Endothelial cell of hepatic sinusoid (primary cell): Measurements from ENCODE around the gene RAP1B.

ENCODE experiments used
- in situ Hi-C: cut with HindIII; loops from 2 replicates; pipeline ENCODE4 v1.10.0; 2017; ENCODE audit warnings: low sequenced_read_pairs

The RAP1B gene

GRCh38 chr12:68611094-68611805 lies 551 bp downstream of the RAP1B start:
- in situ Hi-C loops = no loop called here

GRCh38 chr12:68611806-68612160 lies 1.1 kb downstream of the RAP1B start:
- in situ Hi-C loops = no loop called here

GRCh38 chr12:68612202-68612601 lies 1.5 kb downstream of the RAP1B start:
- in situ Hi-C loops = no loop called here

- in situ Hi-C loops = no loop called here
Observed at GRCh38 chr12:68612697-68613096, 2.0 kb downstream of the RAP1B start.

DNA sequence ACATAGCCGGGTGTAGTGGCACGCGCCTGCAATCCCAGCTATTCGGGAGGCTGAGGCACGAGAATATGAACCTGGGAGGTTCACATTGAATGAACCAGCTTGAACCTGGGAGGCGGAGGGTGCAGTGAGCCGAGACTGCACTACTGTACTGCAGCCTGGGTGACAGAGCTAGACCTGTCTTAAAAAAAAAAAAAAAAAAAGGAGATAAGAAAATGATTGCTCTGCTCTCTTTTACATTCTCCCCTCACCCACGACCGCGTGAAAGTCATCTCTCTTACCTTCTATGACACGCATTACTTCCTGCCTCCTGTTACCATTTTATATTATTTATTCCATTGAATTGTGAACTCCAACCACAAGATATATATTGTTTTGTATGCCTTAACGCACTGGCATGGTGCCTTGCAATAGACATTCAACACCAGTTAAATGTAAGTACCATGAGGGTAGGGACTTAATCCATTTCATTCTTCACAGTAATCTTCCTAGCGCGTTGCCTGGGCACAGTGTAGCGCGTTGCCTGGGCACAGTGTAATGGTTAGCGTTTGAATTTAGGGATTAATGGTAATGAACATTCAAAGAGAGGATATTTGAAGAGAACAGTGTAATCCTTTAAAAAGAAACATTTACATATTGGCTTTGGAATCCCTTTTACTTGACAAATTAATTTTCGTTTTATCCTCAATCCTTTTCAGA lies 2.7 kb downstream of the RAP1B start:
- in situ Hi-C loops = no loop called here

DNA sequence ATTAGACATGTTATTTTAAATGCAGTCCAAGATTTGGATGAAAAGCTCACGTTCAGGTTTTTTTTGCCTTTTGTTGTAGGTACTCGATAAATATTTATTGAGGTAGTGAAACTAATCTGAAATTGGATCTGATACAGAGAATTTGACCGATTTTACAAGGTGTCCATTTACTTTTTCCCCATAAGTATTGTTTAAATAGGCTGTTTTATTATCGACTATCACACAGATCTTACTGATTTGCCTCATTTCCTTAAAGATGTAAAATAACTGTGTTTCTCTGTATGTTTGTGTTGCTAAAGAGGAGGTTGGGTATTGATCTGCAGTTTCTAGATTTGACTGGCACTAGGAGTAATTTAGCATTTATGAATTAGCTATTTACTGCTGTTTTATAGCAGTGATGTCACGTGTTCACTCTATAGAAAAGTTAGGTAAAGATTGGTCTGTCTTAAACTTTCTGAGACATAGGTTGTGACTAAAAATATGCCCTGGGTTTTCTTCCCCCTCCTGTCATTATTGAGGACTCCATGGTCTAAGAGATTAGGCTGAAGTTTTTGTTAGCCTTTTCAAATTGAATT lies 3.5 kb downstream of the RAP1B start:
- in situ Hi-C loops = no loop called here

DNA sequence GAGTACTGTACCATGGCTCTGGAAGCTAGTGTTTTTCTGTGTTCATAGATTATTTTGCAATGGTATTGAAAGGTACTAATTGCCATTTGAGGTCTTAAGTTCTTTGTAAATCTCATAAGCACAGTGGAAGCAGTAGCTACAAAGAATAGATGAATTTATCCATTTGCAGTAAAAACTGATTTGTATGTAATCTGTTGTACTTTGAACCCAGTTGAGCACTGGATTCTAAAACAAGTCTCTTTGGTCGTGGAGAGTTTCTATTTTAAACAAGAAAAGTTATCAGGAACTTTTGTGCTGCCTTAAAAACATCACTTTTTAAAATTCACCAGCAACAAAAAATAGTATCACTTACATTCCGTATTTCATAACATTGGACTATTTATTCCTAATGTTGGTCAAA lies 4.1 kb downstream of the RAP1B start:
- in situ Hi-C loops = no loop called here

DNA sequence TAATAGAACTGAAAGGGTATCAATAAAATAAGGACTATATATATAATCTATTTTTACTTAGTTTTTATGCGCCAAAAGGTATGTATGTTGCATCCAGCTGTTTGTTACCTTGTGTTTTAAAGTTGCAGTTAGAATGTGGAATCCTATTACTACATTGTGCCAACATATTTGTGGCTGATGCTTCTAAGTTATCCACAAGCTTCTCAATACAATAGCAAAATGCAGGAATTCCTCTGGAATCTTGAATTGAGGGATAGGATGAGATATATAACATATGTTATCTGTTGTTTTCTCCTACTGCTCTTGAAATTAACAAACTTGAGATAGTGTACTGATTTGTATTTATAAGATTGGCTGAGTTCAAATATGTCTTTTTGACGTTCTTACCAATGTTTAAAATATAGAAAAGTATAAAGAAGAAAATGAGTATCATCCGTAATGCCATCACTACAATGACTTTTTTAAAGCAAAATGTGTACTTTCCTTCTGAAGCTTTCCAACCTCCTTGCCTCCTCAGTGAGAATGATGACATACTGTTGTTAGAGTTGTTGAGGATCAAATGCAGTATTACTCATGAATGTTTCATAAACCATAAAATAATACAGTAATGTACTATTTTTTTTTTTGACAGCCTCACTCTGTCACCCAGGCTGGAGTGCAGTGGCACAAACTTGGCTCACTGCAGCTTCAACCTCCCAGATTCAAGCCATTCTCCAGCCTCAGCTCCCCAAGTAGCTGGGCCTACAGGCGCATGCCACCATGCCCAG lies 6.6 kb downstream of the RAP1B start:
- in situ Hi-C loops = no loop called here

- in situ Hi-C loops = no loop called here
Observed at GRCh38 chr12:68619541-68619940, 8.8 kb downstream of the RAP1B start.

GRCh38 chr12:68620519-68621471 lies 10.1 kb downstream of the RAP1B start:
- in situ Hi-C loops = no loop called here

GRCh38 chr12:68621472-68622081 lies 10.9 kb downstream of the RAP1B start:
- in situ Hi-C loops = no loop called here

GRCh38 chr12:68622250-68622649 lies 11.6 kb downstream of the RAP1B start:
- in situ Hi-C loops = no loop called here

GRCh38 chr12:68623059-68623458 lies 12.4 kb downstream of the RAP1B start:
- in situ Hi-C loops = no loop called here

GRCh38 chr12:68623984-68624383 lies 13.3 kb downstream of the RAP1B start:
- in situ Hi-C loops = no loop called here

- in situ Hi-C loops = no loop called here
Observed at GRCh38 chr12:68624933-68625332, 14.2 kb downstream of the RAP1B start.

GRCh38 chr12:68627673-68628319 lies 17.1 kb downstream of the RAP1B start:
- in situ Hi-C loops = no loop called here

GRCh38 chr12:68628698-68629097 lies 18.0 kb downstream of the RAP1B start:
- in situ Hi-C loops = no loop called here

DNA sequence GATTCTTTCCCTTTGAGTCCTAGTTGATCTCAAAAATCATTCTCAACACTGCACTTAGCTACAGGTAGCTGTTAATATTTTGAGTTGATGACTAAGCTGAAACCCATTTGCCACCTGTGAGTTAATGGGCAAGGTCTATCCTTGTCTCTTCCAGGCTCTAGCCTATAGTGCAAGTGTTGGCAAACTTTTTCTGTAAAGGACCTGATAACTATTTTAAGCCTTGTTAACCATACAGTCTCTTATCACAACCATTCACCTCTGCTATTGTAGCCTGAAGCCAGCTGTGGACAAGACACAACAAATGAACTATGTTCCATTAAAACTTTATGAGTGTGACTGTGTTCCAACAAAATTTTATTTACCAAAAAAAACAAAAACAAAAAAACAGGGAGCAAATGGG lies 19.4 kb downstream of the RAP1B start:
- in situ Hi-C loops = no loop called here

DNA sequence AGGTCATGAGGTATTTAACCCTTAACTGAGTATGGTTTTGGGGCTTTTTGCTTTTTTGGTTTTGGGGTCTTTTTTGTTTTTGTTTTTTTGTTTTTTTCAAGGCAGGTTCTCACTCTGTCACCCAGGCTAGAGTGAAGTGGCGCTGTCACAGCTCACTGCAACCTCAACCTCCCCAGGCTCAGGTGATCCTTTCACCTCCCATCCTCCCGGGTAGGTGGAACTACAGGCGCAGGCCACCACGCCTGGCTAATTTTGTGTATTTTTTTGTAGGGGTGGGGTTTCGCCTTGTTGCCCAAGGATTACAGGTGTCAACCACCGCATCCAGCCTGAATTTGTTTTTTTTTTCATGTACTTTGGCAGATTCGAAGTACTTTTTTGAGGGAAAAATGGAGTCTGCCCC lies 19.9 kb downstream of the RAP1B start:
- in situ Hi-C loops = no loop called here

GRCh38 chr12:68631227-68631626 lies 20.5 kb downstream of the RAP1B start:
- in situ Hi-C loops = no loop called here
